Stimulated activated CD8-positive, alpha-beta memory T cell treated with anti-CD3 and anti-CD28 coated beads, Interleukin-12 subunit alpha, Interleukin-12 subunit beta, amount 100 ng/mL, for 4 hours (primary cell): Measurements from ENCODE around the gene FGD5.
"Not testable (repeated sequence)": the region's sequence is repeated elsewhere in the genome, so short reads cannot be mapped to it uniquely, and the experiment has no call there.

Experiments
- DNase-seq: peaks from one replicate; pipeline ENCODE4 v3.0.0-alpha.2; 2020; ENCODE audit warnings: low read depth

FGD5 gene

DNA sequence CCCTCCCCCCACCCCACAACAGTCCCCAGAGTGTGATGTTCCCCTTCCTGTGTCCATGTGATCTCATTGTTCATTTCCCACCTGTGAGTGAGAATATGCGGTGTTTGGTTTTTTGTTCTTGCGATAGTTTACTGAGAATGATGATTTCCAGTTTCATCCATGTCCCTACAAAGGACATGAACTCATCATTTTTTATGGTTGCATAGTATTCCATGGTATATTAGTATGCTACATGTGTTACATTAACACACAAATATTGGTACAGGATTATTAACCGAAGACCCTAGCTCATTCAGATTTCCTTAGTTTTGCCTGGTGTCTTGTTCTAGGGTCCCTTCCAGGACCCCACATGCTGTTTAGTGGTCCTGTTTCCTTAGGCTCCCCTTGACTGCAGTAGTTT is 84.7 kb downstream of the FGD5 start:
- DNase-seq = not testable (repeated sequence)

DNA sequence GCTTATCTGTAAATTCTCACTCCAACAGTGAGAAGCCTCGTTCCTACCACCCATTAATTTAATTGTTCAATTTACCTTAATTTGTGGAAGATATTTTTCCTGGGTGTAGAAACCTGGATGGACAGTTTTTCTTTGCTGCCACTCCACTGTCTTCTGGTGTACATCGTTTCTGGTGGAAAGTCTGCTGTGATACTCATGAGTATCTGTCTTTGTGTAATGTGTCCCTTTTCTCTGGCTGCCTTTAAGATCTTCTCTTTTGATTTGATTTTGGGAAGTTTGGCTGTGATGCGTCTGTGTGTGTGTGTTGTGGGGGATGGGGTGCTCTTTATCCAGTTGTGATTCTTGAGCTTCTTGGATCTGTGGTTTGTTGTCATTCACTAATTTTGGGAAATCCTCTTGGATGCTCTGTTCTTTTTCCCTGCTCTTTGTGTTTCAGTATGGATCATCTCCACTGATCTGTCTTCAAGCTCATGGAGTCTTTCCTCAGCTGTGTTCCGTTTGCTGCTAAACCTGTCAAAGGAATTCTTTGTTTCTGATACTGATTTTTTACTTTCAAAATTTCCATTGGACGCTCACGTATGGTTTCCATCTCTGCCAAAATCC is 86.4 kb downstream of the FGD5 start:
- no peak for DNase-seq

GRCh38 chr3:14906355-14906971 is 87.7 kb downstream of the FGD5 start:
- DNase-seq = no peak

DNA sequence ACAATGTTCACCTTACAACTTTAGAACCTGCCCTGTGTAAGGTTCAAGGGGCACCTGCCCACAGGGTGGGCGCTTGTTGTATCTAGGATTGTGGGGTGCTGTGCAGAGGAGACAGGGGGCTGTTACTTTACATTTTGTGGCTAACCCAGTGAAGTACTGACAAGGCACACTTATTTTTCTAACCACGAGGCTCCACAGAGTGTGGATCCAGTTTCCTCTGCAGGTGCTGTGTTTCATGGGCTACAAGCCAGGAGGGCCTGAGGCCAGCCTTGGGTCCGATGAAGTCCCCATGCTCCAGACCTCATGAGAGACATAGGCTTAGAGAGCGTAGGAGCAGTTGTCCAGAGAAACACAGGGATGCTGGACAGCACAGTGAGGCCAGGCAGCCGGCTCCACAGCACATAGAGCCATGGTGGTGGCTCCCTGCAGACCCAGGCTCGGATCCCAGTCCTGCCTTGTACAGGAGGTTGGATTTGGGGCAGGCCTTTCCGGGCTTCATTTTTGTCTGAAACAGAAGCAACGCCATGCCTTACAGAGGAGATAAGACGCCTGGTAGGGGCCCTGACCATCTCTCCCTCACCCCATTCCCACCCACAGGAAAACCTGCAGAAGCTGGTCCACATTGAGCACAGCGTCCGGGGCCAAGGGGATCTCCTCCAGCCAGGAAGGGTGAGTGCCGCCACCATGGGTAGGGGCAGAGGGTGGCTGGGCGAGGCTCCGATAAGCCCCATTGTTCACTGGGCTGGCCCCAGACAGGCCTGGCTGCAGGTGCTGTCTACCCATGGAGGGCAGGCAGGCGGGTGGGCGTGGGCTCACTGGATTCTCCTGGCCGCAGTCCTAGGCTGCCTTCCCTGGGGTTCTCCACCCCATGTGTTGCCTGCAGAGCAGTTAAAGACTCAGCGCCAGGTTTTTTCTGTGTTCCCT is 88.5 kb downstream of the FGD5 start:
- DNase-seq = no peak

GRCh38 chr3:14909250-14909649 is 90.5 kb downstream of the FGD5 start:
- DNase-seq = no peak

- DNase-seq = no peak
Measured at GRCh38 chr3:14911651-14912050, 92.9 kb downstream of the FGD5 start.

GRCh38 chr3:14913071-14913925 is 94.5 kb downstream of the FGD5 start:
- DNase-seq = no peak

GRCh38 chr3:14913926-14914778 is 95.4 kb downstream of the FGD5 start:
- no peak for DNase-seq

GRCh38 chr3:14914779-14915117 is 96.0 kb downstream of the FGD5 start:
- DNase-seq = no peak

GRCh38 chr3:14915636-14916222 is 97.0 kb downstream of the FGD5 start:
- DNase-seq = no peak

DNA sequence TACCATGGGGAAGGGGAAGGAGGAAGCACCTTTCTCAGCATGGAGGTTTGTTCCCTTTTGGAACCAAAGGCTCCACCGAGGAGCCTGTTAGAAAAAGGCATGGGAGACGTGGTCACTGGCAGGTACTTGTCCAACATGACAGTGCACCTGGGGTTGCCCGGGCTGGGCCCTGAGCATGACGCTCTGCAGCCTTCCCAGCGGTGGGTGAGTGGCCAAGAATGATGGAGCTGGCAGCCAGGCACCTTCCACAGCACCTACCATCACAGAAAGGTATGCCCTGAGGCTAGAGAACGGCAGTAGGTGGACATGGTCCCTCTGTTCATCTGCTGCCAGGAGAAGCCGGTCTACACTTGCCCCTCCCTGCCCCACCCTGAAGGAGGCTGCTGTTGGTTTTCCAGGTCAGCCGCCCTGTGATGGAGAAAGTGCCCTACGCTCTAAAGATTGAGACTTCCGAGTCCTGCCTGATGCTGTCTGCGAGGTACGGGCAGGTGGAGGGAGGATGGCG is 99.6 kb downstream of the FGD5 start:
- DNase-seq = no peak

GRCh38 chr3:14920536-14920935 is 101.8 kb downstream of the FGD5 start:
- no peak for DNase-seq

DNA sequence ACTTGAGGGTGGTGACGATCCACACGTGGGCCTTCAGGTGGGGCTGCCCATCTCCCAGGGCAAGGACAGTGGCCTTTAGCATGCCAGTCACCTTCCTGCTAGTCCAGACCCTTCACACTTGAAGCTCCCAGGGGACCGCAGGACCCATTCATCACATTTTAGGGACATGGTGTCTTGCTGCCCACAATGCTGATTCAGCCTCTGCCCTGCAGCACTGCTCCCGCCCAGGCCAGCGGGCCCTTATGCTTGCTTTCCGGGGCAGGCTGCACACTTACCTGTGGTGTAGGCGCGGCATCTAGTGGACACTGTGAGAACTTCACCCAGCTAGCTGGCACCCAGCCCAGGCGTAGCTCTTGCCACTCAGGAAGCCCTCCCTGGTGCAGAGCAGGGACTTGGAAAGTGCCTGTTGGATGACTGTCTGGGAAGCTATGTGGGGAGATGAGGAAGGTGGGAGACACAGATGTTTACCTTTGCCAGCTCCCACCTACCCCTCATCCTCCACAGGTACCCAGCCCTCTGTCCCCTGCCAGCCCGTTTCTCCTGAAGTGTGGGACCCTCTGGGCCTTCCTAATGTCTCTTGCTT is 102.4 kb downstream of the FGD5 start:
- DNase-seq = peak; percentile 55

- no peak for DNase-seq
Measured at GRCh38 chr3:14921811-14922705, 103.3 kb downstream of the FGD5 start.

- no peak for DNase-seq
Measured at GRCh38 chr3:14922863-14923262, 104.1 kb downstream of the FGD5 start.

DNA sequence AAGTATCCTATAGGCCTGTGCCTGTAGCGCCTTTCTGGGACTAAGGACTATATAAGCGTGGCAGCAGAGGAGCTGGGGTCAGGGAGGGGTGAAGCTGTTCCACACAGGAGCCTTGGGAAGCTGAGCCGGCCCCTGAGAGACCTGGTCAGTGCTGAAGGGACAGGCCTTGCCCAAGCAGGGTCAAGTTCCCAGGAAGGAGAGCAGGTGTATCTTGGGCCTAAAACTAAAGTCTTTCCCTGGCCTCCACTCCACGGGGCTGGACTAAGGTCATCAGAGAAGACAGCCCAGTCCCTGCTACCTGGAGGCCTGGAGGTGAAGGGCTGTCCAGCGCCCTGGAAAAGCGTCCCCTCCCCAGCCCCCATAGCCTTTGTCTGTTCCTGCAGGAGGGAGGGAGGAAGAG is 104.7 kb downstream of the FGD5 start:
- DNase-seq = no peak

DNA sequence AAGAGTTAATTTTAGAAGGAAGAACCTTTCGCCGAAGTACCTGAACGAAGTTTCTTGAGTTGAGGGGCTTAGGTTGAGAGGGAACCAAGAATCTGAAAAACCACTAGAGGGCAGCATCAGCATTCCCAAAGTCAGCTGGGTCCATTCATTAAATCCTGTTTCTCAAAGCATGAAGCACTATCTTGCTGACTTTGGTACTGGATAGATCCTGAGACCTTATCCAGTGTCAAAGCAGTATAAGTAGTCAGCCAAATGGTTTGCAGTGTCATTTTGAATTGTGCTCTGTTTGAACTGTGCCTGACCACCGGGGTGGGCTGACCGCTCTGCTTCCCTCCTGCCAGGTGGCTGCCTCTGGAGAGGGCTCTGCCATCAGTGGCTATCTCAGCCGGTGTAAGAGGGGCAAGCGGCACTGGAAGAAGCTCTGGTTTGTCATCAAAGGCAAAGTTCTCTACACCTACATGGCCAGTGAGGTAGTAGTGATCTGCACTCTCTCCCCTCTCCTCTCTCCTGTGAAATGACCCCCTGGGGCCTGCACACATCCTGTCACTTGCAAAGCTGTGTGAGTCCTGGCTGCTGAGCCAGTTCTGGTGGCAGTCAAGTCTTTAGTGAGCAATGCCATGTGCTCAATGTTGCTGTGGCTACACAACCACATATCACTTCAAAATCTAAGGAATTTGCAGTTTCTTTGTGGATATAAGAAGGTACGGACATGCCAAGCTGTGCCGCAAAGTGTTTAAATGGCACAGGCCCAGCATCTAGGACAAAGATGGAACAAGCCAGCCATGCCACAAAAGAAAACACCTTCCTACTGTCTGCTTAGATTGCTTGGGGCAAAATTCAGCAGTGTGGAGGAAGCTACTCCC is 107.2 kb downstream of the FGD5 start:
- no peak for DNase-seq

DNA sequence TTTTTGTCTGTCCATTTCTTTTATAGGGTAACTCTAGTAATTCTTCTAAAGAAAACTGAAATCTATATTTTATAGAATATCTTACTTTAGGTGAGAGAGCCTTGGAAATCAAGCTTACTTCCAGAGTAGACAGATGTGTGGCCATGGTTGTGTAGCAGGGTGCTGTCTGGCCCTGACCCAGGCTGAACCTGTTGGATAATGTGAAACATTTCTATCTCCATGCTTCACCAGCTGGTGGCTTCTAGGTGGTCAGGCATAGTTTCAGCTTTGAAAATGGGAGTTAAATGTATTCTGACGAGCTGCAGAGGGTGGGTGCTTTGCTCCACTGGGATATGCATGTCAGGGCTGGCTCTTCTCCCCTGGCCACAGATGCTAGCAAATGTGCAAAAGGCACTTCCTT is 107.8 kb downstream of the FGD5 start:
- DNase-seq = no peak
